HG02852 (cell line): ENCODE measurements around the gene HAT1.

Experiments used
- ATAC-seq: cut with Tn5 transposase; IDR thresholded peaks from one replicate; pipeline ENCODE4 v1.9.1; 2021; ENCODE audit warnings: mild to moderate bottlenecking, moderate library complexity; ENCODE audit not compliant: unreplicated experiment

HAT1 gene

GRCh38 chr2:171913517-171913916 lies 8.7 kb upstream of the HAT1 start:
- no peak for ATAC-seq

- no peak for ATAC-seq
These were observed 2.8 kb upstream of the HAT1 start for GRCh38 chr2:171919453-171919852.

- ATAC-seq, result no peak
These were observed 361 bp upstream of the HAT1 start for GRCh38 chr2:171921970-171922229.

GRCh38 chr2:171923206-171923605 lies 945 bp downstream of the HAT1 start:
- no peak for ATAC-seq

DNA sequence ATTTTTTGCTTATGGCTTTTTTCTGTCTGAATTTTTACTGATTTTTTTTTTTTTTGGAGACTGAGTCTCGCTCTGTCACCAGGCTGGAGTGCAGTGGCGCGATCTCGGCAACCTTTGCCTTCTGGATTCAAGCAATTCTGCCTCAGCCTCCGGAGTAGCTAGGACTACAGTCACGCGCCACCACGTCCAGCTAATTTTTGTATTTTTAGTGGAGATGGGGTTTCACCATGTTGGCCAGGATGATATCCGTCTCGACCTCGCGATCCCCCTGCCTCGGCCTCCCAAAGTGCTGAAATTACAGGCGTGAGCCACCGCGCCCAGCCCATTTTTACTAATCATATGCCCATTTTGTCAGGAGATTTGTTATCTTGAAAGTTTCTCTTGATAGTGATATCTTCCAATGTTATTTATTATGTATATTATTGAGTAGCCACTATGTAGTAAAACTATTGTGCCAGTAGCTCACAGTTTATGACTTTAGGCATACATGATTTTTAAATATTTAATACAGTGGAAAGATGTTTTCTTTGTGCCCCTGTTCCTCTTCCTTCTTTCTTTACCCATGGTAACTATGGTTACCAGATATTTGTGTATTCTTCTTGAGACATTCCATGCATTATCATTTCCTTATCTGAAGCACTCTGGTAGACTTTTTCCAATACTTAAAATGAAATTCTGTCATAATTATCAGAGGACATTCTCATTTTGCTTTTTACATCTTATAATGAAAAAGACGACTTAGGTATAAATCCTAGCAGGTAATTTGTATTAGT lies 2.1 kb downstream of the HAT1 start:
- no peak for ATAC-seq

- no peak for ATAC-seq
These were observed 8.1 kb downstream of the HAT1 start for GRCh38 chr2:171930385-171930784.

GRCh38 chr2:171939058-171939742 lies 16.9 kb downstream of the HAT1 start:
- ATAC-seq, result no peak

DNA sequence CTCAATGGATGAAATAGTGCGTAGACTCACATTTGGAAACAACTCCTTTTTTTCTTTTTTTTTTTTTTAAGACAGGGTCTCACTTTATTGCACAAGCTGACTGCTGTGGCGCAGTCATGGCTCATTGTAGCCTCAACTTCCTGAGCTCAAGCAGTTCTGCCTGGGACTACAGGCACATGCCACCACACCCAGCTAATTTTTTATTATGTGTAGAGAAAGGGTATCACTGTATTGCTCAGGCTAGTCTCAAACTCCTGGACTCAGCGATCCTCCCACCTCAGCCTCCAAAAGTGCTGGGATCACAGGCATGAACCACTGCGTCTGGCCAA lies 17.4 kb downstream of the HAT1 start:
- no peak for ATAC-seq

- no peak for ATAC-seq
These were observed 19.0 kb downstream of the HAT1 start for GRCh38 chr2:171941316-171941699.

DNA sequence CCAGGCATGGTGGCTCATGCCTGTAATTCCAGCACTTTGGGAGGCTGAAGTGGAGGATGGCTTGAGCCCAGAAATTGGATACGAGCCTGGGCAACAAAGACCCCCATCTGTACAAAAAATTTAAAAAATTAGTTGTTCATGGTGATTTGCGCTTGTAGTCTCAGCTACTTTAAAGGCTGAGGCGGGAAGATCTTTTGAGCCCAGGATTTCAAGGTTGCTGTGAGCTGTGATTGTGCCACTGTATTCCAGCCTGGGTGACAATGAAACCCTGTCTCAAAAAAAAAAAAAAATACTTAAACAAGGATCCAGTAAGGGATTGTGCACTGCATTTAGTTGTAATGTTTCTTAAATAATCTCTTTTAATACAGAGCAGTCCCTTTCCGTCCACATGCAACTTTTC lies 21.6 kb downstream of the HAT1 start:
- ATAC-seq, result no peak

- ATAC-seq, result no peak
These were observed 30.0 kb downstream of the HAT1 start for GRCh38 chr2:171952276-171952675.

DNA sequence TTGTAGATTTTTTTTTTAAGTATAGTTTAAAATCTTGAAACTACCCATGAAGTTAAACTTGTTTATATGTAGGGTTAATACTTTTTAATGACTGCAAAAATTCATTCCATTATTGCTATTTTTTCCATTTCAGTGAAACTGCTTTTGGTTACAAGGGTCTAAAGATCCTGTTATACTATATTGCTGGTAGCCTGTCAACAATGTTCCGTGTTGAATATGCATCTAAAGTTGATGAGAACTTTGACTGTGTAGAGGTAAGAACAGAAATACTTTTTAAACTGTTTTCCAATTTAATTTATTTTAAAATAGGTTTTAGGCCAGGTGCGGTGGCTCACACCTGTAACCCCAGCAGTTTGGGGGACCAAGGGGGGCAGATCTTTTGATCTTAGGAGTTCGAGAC lies 30.5 kb downstream of the HAT1 start:
- no peak for ATAC-seq

- ATAC-seq, result no peak
These were observed 34.0 kb downstream of the HAT1 start for GRCh38 chr2:171956135-171956825.

DNA sequence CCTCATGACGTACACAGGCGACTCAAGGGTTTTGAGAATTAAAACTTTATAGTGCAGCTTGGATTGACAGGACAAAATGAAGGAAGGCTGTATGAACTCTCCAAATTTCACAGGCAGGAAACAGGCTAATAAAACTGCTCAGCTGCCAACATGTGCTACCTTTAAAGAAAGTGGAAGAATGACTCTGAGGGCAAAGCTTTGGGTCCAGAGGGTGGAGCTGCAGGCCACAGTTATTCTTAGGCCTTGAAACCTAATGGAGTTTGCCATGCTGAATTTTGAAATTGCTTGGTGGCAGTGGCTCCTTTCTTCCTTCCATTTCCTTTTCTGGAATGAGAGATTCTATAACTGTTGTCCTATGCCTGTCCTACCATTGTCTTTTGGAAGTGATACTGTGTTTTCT lies 34.8 kb downstream of the HAT1 start:
- no peak for ATAC-seq

- no peak for ATAC-seq
These were observed 36.2 kb downstream of the HAT1 start for GRCh38 chr2:171958475-171958874.

DNA sequence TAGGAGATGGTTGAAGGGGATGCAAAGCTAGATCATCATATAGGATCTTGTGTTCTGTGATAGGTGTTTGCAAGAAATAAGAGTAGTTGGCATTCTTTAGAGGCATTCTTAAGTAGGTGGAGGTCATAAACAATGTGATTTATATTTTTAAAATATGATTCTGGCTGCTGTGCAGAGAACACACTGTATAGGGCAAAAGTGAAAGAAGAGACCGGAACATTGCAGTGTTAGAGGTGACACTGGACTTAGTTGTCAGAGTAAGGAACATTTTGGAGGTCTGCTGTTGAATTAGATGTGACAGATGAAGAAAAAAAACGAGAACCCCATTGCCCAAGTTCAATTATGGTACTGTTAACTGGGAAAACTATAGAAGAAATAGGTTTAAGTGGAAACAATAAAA lies 37.7 kb downstream of the HAT1 start:
- ATAC-seq, result no peak

DNA sequence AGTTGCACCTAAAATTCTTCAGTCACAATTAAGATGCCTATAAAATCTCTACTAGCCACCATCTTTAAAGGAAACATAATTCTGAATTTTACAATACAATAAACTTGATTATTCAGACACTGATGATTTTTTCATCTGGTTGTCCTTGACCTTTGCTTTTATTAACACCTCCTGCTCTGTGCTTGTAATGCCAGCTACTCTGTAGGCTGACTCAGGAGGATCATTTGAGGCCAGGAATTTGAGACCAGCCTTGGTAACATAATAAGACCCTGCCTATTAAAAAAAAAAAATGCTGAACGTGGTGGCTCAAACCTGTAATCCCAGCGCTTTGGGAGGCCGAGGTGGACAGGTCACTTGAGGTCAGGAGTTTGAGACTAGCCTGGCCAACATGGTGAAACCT lies 38.3 kb downstream of the HAT1 start:
- no peak for ATAC-seq

DNA sequence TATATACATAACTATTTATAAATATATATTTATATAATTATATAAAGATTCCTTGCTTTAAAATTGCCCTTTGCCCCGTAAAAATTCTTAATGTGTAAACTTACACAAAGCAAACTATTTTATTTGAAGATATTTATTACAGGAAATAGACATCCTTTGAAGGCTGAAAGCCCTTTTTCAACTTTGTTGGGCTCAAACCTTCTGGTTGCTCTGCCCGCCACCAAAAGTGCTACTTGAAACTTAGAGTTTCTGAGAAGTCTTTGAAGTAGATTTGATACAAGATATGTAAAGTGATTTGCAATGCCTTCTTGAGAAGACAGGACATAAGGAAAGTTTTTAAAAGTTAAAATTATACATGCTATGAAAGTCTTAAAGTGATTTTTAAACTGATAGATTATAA lies 40.9 kb downstream of the HAT1 start:
- no peak for ATAC-seq

DNA sequence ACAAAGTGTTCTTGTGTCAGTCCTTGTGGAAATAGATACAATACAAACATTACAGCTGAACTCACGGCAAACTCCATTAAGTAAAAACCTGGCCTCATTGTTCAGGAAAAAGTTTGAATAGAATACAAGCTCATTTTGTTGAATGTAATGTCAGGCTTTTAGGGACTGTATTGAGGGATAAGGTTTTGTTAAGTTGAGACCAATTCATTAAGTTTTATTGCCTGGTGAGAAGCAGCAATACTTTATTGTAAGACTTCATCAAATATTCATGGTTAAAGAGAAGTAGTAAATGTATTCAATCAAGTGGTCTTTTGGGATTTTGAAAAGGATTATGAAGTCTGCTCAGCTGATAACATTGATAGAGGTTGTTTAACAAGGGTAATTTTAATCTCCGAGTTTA lies 42.0 kb downstream of the HAT1 start:
- no peak for ATAC-seq

GRCh38 chr2:171965238-171965637 lies 43.0 kb downstream of the HAT1 start:
- no peak for ATAC-seq

DNA sequence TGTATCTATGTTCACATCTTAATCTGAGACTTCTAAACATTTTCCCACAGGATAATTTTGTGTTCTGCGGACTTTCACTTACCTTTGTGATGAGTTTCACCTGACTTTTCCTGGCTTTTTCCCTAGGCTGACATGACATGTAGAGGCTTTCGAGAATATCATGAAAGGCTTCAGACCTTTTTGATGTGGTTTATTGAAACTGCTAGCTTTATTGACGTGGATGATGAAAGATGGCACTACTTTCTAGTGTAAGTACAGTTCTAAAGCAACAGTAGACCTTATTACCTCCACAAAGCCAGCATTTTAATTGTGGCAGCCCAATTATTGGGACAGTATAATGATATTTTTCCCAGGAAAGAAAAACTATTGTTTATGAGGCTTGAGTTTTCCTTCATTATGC lies 43.4 kb downstream of the HAT1 start:
- ATAC-seq, result no peak

DNA sequence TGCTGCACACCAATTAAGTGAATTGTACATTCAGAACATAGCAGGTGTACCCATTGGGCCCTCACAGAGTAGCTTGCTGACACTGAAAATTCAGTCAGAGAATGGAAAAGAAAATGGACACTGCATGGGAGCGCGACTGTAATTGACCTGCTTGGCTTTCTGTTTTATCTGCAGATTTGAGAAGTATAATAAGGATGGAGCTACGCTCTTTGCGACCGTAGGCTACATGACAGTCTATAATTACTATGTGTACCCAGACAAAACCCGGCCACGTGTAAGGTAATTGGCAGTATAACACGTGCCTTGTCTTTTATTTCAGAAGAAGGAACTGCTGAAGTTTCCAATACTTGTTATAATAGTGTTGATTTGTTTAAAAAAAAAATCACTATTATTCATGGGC lies 44.0 kb downstream of the HAT1 start:
- no peak for ATAC-seq

GRCh38 chr2:171966688-171967087 lies 44.4 kb downstream of the HAT1 start:
- no peak for ATAC-seq
